ENCODE measurements around the gene IMPACT.

DNA sequence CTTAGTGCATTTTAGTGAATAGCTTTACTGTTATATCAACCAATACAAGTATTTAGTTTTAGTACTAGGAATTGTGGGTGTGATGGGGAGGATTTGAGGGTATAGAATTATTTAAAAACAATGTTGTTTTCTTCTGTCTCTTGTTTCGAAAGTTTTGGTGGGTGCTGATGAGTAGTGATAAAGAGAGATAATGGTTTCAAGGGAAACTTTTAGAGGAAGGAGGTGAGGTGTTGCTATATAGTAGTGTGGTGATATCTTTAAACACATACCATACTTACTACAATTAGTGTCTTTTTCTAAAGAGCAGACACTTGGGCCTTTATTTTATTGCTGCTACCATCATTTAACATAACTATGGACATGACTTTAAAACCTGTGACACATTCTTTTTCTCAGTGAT lies 10.5 kb downstream of the IMPACT start:
- TF ChIP-seq, protein P1, sequence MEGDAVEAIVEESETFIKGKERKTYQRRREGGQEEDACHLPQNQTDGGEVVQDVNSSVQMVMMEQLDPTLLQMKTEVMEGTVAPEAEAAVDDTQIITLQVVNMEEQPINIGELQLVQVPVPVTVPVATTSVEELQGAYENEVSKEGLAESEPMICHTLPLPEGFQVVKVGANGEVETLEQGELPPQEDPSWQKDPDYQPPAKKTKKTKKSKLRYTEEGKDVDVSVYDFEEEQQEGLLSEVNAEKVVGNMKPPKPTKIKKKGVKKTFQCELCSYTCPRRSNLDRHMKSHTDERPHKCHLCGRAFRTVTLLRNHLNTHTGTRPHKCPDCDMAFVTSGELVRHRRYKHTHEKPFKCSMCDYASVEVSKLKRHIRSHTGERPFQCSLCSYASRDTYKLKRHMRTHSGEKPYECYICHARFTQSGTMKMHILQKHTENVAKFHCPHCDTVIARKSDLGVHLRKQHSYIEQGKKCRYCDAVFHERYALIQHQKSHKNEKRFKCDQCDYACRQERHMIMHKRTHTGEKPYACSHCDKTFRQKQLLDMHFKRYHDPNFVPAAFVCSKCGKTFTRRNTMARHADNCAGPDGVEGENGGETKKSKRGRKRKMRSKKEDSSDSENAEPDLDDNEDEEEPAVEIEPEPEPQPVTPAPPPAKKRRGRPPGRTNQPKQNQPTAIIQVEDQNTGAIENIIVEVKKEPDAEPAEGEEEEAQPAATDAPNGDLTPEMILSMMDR (IDR thresholded peaks at IDR 0.05): no peak
- TF ChIP-seq ZFX (IDR thresholded peaks at IDR 0.05; ENCODE audit: borderline replicate concordance): no peak

Measured in 22Rv1 (cell line).